Fibroblast of lung (primary cell): ENCODE measurements around the gene TNFAIP8L3. TPM values are rescaled to one million over a fixed set of nuclear protein-coding genes. Genes with fewer than 3 reads are reported as not detected.
A peak's percentile ranks its signal among the peaks of the same experiment; 100 is the strongest.

ENCODE experiments used
- DNase-seq, 2 donors: peaks; one replicate each; pipeline versions ENCODE4 v3.0.0 to v3.0.0-alpha.2; 2010; ENCODE audit warnings: low read depth in 2 of 2
- H2AFZ ChIP-seq: 2 replicates; pipeline ENCODE4 v1.5.1; 2012; ENCODE audit warnings: low read length, control low read depth, inconsistent platforms
- H3K27ac ChIP-seq: 2 replicates; pipeline ENCODE4 v1.5.1; 2011; ENCODE audit warnings: low read length, control low read depth; ENCODE audit not compliant: insufficient read depth
- H3K27me3 ChIP-seq: 2 replicates; pipeline ENCODE4 v1.5.1; 2011; ENCODE audit warnings: mild to moderate bottlenecking, low read length; ENCODE audit not compliant: control insufficient read depth, insufficient read depth
- H3K36me3 ChIP-seq: 2 replicates; pipeline ENCODE4 v1.5.1; 2011; ENCODE audit warnings: low read length; ENCODE audit not compliant: control insufficient read depth, insufficient read depth
- H3K4me1 ChIP-seq: 2 replicates; pipeline ENCODE4 v1.5.1; 2011; ENCODE audit warnings: low read length; ENCODE audit not compliant: control insufficient read depth, insufficient read depth; ENCODE audit errors: extremely low read depth
- H3K4me2 ChIP-seq: 2 replicates; pipeline ENCODE4 v1.5.1; 2011; ENCODE audit warnings: low read length, control low read depth; ENCODE audit not compliant: insufficient read depth; ENCODE audit errors: extremely low read depth
- H3K4me3 ChIP-seq, 4 experiments: fragments of 200-600 bp in 1 of 4; sonication (generic) in 1 of 4; replicated peaks in 1 of 4; 2 replicates each; pipeline ENCODE4 v1.5.1; 2011 to 2016; ENCODE audit warnings: low read length in 4 of 4, low read depth in 3 of 4, mild to moderate bottlenecking in 3 of 4, control low read depth in 2 of 4, inconsistent platforms in 1 of 4, mixed read lengths in 1 of 4; ENCODE audit not compliant: insufficient read depth in 1 of 4; ENCODE audit errors: control extremely low read depth in 1 of 4
- H3K79me2 ChIP-seq: 2 replicates; pipeline ENCODE4 v1.5.1; 2012; ENCODE audit warnings: mild to moderate bottlenecking, low read length, inconsistent platforms; ENCODE audit not compliant: control insufficient read depth, insufficient read depth
- H3K9ac ChIP-seq: 2 replicates; pipeline ENCODE4 v1.5.1; 2011; ENCODE audit warnings: mild to moderate bottlenecking, low read length, control low read depth; ENCODE audit not compliant: insufficient read depth
- H3K9me3 ChIP-seq: 2 replicates; pipeline ENCODE4 v1.5.1; 2012; ENCODE audit warnings: low read depth, low read length; ENCODE audit not compliant: control insufficient read depth, insufficient read depth
- H4K20me1 ChIP-seq: 2 replicates; pipeline ENCODE4 v1.5.1; 2011; ENCODE audit warnings: low read length; ENCODE audit not compliant: control insufficient read depth, insufficient read depth; ENCODE audit errors: extremely low read depth
- EZH2 ChIP-seq: IDR thresholded peaks from 2 replicates; pipeline ENCODE4 v1.5.1; 2012; ENCODE audit warnings: low read length, control low read depth, mild to moderate bottlenecking; ENCODE audit errors: missing control alignments
- polyA plus RNA-seq, 2 donors: library from polyadenylated mRNA; depleted of rRNA in 1 of 2; stranded (reverse) in 1 of 2; unstranded in 1 of 2; fragments of >200 nt; gene quantifications; 2 replicates each; pipeline ENCODE4 v1.2.1, GENCODE V29; 2011 to 2012; ENCODE audit warnings: missing spikeins in 1 of 2
- total RNA-seq: library from RNA; depleted of rRNA; stranded (reverse); fragments of >200 nt; gene quantifications from 2 replicates; pipeline ENCODE4 v1.2.1, GENCODE V29; 2014
- TF ChIP-seq, protein P1 (sequence below), 2 donors: IDR thresholded peaks in 1 of 2; conservative IDR thresholded peaks in 1 of 2; 1 replicate in 1 of 2; 2 replicates in 1 of 2; pipeline ENCODE4 v1.5.1; 2011 to 2012; ENCODE audit warnings: low read length in 2 of 2, control low read depth in 1 of 2, inconsistent platforms in 1 of 2, low read depth in 1 of 2, mild to moderate bottlenecking in 1 of 2

Gene TNFAIP8L3
- total and polyA plus RNA-seq, 2 donors (not counting 1 experiment from before 2014, with no cell fraction given): 0.57 to 10.7 TPM

DNA sequence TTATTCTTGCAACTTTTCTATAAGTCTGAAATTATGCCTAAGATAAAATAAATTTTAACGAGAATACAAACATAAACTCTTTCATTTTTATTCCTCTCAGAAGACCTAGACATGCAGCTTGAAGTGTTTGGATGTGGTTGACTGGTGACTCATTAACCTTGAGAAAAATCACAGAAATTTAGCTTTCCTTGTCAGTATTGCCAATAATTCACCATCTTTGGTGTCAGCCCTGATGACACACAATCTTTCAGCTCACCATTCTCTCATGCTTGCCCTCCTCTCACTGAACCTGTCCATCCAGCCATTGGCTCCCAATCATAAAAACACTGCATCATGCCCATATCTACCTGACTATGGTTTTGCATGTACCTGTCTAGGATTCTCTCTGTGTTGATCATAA lies 22.6 kb upstream of the TNFAIP8L3 start:
- peak in 1 of 2 donors; percentile 78 for DNase-seq
- no peak for TF ChIP-seq EZH2
- TF ChIP-seq, protein P1, sequence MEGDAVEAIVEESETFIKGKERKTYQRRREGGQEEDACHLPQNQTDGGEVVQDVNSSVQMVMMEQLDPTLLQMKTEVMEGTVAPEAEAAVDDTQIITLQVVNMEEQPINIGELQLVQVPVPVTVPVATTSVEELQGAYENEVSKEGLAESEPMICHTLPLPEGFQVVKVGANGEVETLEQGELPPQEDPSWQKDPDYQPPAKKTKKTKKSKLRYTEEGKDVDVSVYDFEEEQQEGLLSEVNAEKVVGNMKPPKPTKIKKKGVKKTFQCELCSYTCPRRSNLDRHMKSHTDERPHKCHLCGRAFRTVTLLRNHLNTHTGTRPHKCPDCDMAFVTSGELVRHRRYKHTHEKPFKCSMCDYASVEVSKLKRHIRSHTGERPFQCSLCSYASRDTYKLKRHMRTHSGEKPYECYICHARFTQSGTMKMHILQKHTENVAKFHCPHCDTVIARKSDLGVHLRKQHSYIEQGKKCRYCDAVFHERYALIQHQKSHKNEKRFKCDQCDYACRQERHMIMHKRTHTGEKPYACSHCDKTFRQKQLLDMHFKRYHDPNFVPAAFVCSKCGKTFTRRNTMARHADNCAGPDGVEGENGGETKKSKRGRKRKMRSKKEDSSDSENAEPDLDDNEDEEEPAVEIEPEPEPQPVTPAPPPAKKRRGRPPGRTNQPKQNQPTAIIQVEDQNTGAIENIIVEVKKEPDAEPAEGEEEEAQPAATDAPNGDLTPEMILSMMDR (conservative IDR thresholded peaks at IDR 0.05 in 1 of 2, IDR thresholded peaks at IDR 0.05 in 1 of 2; ENCODE audit: low read depth in 1 of 2, low read length in 2 of 2): no peak
- H3K9ac ChIP-seq: no peak overlapping the region
- H3K79me2 ChIP-seq: no peaks in the 10 kb centered on the region
- no peaks in the 10 kb centered on the region for H3K36me3 ChIP-seq
- H3K27ac ChIP-seq: no peak overlapping the region
- H3K4me1 ChIP-seq: peaks cover 2% of the 10 kb centered on the region
- H4K20me1 ChIP-seq: no peaks in the 10 kb centered on the region
- no peak overlapping the region for H3K4me2 ChIP-seq
- no peaks in the 10 kb centered on the region for H3K9me3 ChIP-seq
- no peaks in the 10 kb centered on the region for H3K27me3 ChIP-seq
- H2AFZ ChIP-seq: no peak overlapping the region
- H3K4me3 ChIP-seq: no peak overlapping the region

DNA sequence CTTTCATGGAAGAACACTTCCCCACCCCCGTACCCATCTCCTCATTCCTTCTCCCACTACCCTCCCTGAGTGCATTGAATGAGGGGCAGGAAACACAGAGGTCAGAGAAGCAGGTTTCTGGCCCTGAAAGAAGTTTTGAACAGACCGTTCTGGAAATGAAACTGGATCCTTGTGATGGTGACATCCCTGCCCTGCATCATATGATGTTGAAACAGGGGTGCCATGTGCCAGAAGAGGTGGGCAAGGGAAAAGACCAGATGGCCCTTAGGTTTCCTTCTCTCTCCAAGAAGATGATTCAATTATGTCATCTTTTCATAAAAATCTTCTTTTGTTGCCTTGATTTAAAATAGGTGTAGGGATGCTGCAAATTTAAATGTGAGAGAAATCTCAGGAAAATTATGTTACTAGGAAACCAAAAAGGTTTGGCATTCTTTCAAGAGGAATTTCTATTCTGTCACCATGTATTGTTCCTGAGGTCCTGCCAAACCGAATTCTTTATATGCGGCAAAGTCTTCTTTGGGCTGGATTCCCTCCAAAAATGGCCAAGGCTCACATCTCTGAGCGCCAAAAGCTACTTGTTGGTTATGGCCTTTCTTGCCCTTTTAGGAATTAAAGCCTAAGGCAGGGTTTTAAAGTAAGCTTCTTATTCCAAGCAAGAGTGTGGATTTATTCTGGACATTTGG lies 19.9 kb upstream of the TNFAIP8L3 start:
- no peak overlapping the region for H3K27ac ChIP-seq
- TF ChIP-seq, protein P1 (conservative IDR thresholded peaks at IDR 0.05 in 1 of 2, IDR thresholded peaks at IDR 0.05 in 1 of 2; ENCODE audit: low read depth in 1 of 2, low read length in 2 of 2): no peak
- TF ChIP-seq EZH2: no peak
- H3K4me3 ChIP-seq: no peak overlapping the region
- no peaks in the 10 kb centered on the region for H3K36me3 ChIP-seq
- no peaks in the 10 kb centered on the region for H3K9me3 ChIP-seq
- no peaks in the 10 kb centered on the region for H3K79me2 ChIP-seq
- DNase-seq: peak; percentile 66 to 70
- no peak overlapping the region for H3K9ac ChIP-seq
- H2AFZ ChIP-seq: no peak overlapping the region
- no peak overlapping the region for H3K4me2 ChIP-seq
- no peaks in the 10 kb centered on the region for H3K4me1 ChIP-seq
- no peaks in the 10 kb centered on the region for H4K20me1 ChIP-seq
- no peaks in the 10 kb centered on the region for H3K27me3 ChIP-seq

DNA sequence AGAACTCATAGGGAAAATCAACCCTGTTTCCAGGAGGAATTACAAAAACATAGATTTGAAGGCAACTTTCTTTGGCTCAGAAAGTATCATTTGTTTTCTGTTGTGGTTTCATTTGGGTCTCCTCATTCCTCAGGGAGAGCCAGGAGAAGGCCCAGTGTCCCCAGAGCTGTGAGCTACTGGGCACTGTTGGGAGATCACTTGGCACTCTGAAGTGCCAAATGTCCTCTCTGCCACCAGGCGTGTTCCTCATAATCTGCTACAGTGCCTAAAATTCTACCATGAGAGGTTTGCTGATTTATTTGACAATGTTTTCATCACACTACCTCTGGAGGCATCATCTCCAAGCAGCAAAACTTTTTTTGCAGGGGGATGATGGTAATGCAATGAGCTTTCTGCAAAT lies 17.4 kb upstream of the TNFAIP8L3 start:
- no peaks in the 10 kb centered on the region for H3K36me3 ChIP-seq
- H3K79me2 ChIP-seq: no peaks in the 10 kb centered on the region
- DNase-seq: no peak
- H3K9me3 ChIP-seq: no peaks in the 10 kb centered on the region
- no peak overlapping the region for H3K4me2 ChIP-seq
- no peaks in the 10 kb centered on the region for H4K20me1 ChIP-seq
- no peak overlapping the region for H3K4me3 ChIP-seq
- H3K4me1 ChIP-seq: peaks cover 5% of the 10 kb centered on the region
- no peak overlapping the region for H2AFZ ChIP-seq
- H3K27me3 ChIP-seq: no peaks in the 10 kb centered on the region
- no peak overlapping the region for H3K9ac ChIP-seq
- TF ChIP-seq, protein P1 (conservative IDR thresholded peaks at IDR 0.05 in 1 of 2, IDR thresholded peaks at IDR 0.05 in 1 of 2; ENCODE audit: low read depth in 1 of 2, low read length in 2 of 2): no peak
- no peak for TF ChIP-seq EZH2
- H3K27ac ChIP-seq: no peak overlapping the region
